T47D (cell line): ENCODE measurements around the gene MTRFR.
"Not testable (repeated sequence)": the region's sequence is repeated elsewhere in the genome, so short reads cannot be mapped to it uniquely, and the experiment has no call there.

Experiments used
- DNase-seq, 2 experiments: peaks; one replicate each; pipeline versions ENCODE4 v3.0.0 to v3.0.0-alpha.2; 2011 to 2012; ENCODE audit warnings: low read depth in 1 of 2, low spot score in 1 of 2
- JUND ChIP-seq: IDR thresholded peaks from 2 replicates; pipeline ENCODE4 v1.6.1; 2012; ENCODE audit warnings: low read depth
- in situ Hi-C: cut with HindIII; loops from 2 replicates; pipeline ENCODE4 v1.10.0; 2016; ENCODE audit warnings: low sequenced_read_pairs, low pct_unique_long_range_greater_than_20kb

The MTRFR gene

DNA sequence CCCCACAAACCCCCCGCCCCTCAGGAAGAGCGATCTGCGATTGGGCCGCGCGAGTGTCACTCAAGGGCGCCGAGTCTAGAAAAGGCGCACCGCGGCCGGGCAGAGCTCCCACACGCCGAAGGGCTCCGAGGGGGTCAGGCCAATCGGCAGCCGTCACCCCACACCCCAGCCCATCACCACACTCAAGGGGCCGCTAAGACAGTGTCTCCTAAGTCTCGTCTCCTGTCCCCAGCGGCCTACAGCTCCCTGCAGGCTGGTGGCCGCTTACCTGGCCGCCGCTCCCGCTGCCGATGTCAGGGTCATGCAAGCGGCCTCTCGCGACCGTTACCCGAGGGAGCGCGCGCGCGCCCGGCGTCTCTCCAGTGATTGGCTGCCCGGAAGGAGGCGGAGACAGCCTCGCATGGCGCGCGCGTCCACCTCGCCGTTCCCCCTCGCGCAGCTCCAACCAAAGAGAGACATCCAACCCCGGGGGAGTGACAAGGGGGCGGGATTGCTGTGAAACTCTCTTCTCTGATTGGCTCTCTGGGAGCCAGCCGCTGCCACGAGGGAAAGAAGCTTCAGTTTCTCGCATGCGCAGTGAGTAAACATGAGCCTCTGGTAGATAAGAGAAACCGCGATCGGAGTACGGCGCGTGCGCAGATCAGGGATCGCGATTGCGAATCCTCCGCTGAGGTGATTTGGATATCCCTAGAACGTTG is at the start of gene MTRFR, which contains the start of gene MPHOSPH9:
TSS of gene MTRFR (plus strand) at position 630 of the 698 bp plus-strand sequence. CDS start 20,239 bp downstream, outside the sequence.
TSS of gene MPHOSPH9 (minus strand) at position 335 of the 698 bp plus-strand sequence. CDS start 2,777 bp downstream, outside the sequence.
- in situ Hi-C loops, result no loop called here
- no peak for TF ChIP-seq JUND
- DNase-seq, result peak; percentile 97 to 100

DNA sequence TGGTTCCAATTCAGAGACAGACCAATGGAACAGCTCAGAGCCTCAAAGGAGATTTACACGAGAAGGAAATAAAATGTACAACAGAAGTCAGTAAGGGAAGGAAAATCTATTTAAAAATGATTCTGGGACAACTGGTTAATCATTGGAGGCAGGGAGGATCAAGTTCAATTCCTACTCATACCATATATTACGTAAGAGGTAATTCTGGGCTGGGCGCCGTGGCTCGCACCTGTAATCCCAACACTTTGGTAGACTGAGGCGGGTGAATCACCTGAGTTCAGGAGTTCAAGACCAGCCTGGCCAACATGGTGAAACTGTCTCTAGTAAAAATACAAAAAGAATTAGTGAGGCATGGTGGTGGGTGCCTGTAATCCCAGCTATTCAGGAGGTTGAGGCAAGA is 45.6 kb upstream of the MTRFR start:
- TF ChIP-seq JUND, result no peak
- DNase-seq, result no peak
- in situ Hi-C loops, result no loop called here

DNA sequence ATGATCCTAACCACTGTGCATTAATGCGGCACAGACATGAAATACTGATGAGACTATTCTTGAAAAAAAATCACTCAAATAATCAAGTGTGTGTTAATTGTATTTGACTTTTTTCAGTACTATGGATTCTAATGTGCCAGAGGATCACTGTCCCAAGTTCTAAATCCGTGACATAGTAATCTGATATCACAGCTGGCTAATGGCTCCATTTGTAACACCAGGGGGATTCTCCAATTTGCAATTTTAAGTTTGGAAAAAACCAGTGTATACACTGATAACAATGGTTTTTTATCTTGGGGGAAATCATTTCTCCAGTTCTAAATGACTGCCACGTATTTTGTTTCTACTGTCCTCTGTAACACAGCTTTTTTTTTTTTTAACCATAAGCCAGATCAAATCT is 33.3 kb upstream of the MTRFR start:
- DNase-seq, result no peak
- TF ChIP-seq JUND, result no peak
- in situ Hi-C loops, result no loop called here

DNA sequence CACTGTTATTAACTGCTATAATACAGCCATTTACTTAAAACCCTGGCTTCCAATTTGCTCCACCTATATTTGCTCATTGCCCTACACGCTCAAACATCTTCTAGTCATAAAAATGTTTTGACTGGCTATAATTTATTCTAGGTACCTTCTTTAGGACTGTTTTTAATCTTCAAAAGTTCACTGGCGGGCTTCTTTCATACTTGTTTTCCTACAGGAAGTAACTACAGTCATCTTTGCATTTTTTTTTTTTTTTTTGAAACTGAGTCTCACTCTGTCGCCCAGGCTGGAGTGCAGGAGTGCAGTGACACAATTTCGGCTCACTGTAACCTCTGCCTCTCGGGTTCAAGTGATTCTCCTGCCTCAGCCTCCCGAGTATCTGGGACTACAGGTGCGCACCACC is 32.8 kb upstream of the MTRFR start:
- no peak for DNase-seq
- in situ Hi-C loops, result no loop called here
- TF ChIP-seq JUND, result no peak

DNA sequence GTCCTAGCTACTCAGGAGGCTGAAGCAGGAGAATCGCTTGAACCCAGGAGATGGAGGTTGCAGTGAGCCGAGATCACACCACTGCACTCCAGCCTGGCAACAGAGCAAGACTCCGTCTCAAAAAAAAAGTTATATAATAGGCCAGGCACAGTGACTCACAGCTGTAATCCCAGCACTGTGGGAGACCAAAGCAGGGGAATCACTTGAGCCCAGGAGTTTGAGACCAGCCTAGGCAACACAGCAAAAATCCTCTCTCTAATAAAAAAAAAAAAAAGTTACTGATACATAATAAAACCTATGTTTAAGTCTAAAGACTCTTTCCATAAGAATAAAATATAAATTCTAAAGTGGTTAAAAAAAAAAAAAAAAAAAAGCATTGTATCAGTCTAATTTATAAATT is 26.4 kb upstream of the MTRFR start:
- in situ Hi-C loops, DNase-seq: not testable (repeated sequence)

DNA sequence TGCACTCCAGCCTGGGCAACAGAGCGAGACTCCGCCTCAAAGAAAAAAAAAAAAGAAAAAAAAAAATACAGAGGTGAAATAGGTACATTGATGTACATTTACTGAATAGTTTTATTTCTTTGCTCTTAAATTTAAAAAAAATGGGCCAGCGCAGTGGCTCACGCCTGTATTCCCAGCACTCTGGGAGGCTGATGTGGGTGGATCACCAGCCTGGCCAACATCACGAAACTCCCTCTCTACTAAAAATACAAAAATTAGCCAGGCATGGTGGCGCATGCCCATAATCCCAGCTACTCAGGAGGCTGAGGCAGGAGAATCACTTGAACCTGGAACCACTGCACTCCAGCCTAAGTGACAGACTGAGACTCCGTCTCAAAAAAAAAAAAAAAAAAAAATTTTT is 25.4 kb upstream of the MTRFR start:
- in situ Hi-C loops, DNase-seq: not testable (repeated sequence)

DNA sequence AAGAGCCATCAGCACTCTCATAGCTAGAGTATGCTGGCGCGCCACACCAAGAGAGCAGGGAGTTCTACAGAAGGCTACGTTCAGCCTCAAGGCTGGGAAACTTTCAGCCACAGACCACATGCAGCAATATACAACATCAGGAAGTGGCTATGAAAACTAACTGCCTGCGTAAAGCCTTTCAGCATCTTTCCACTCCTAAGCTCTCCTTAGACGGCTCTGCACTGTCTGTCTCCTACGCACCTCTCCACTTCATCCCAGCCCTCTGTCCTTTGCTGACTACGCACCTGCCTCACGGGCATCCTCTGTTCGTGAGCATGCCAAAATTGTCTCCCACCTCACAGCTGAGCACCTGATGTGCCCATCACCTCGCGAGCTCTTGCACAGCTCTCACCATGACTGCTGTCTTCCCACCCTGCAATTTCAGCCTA is 10.0 kb upstream of the MTRFR start:
- no peak for TF ChIP-seq JUND
- in situ Hi-C loops, result no loop called here
- no peak for DNase-seq

DNA sequence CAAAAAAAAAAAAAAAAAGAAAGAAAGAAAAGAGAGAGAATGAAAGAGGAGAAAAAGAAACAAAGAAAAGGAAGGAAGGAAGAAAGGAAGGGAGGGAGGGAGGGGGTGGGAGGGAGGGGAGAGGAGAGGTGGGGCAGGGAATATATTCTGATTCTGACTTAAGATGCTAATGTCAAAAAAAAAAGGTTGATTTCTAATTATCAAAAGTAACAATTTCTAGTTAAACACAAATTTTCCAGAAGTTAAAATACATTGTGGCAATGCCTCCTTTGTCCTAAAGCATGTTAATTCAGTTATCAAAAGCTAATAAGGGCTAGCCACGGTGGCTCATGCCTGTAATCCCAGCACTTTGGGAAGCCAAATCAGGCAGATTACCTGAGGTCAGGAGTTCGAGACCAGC is 7.8 kb upstream of the MTRFR start:
- in situ Hi-C loops, result no loop called here
- DNase-seq, result no peak
- no peak for TF ChIP-seq JUND

DNA sequence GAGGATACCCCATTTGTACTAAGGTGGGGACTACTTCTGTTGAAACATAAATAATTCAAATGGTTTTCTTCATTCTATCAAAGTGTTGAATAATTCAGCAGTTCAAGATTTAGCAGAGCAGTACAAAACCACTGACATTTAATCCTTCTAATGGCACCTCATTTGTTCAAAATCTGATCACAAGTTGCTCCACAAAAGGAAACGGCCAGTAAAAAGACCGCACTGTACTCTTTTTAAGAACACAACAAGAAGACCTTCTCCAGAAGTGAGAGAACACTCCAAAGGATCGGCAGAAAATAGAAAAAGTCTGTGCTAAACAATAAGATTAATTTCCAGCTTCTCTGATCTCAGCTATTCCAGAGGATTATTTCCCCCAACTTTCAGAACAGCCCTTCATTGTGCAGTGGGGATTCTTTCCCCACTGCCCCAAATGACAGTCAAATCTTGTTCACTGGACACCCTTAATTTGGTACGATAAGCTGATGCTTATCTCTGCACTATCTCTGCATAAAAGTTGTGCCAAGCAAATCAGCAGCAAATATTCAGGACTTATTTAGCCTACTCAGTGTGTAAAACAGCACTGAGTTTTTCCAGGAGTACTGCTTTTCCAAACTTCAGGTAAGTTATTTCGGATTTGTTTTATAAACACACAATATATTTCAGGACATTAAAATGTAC is 5.5 kb upstream of the MTRFR start:
- in situ Hi-C loops, result no loop called here
- DNase-seq, result no peak
- no peak for TF ChIP-seq JUND

DNA sequence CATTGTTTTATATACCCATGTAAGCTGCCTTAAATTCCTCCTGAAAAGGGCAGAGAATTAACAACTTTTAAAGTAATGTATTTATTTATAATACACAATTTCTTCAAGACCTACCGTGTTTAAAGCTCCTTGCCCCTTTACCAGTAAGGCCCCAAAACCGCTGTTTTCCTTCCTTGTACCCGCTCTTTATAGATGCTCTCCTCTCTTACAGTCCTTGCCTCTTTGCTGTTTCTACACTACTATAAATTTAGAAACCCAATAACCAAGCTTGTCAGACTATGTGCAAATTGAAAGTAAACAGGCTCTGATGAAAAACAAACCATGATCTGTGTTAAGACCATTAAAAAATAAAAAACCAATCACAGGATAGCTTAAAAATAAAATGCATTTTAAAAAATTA is 4.2 kb upstream of the MTRFR start:
- in situ Hi-C loops, result no loop called here
- TF ChIP-seq JUND, result no peak
- DNase-seq, result no peak

DNA sequence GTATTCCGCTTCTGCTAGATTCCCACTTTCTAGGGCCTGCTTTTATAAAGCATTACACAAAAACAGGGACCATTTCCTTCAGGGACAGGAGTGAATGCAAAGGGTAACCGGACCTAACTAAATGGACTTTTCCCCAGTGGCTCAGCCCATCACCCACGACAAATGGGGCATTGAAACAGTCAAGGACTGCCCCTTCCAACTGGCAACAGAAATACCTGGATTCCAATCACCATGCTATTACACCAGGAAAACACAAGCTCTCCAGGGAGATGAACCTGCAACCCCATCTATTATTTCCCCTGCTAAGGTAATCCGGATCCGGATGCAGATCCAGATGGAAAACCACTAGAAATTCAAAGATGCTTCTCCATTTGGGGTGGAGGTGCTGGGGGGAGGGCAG is 1.3 kb upstream of the MTRFR start:
- TF ChIP-seq JUND, result no peak
- in situ Hi-C loops, result no loop called here
- DNase-seq, result peak in 1 of 2 experiments; percentile 24

DNA sequence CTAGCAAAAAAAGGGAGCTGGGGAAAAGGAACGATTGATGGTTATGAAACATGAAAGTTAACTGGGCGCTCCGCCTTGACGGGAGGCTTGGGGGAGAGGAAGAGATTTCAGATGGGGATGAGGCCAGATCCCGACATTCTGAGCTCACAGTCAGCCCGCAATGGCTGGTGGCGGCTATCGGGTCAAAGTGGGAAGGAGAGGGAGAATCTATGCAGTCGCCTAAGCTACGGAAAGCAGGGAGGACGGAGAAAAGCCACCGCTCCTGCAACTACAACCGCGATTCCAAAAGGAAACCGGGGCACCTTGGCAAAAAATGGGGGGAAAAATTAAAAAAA is 797 bp upstream of the MTRFR start:
- no peak for TF ChIP-seq JUND
- in situ Hi-C loops, result no loop called here
- DNase-seq, result no peak

DNA sequence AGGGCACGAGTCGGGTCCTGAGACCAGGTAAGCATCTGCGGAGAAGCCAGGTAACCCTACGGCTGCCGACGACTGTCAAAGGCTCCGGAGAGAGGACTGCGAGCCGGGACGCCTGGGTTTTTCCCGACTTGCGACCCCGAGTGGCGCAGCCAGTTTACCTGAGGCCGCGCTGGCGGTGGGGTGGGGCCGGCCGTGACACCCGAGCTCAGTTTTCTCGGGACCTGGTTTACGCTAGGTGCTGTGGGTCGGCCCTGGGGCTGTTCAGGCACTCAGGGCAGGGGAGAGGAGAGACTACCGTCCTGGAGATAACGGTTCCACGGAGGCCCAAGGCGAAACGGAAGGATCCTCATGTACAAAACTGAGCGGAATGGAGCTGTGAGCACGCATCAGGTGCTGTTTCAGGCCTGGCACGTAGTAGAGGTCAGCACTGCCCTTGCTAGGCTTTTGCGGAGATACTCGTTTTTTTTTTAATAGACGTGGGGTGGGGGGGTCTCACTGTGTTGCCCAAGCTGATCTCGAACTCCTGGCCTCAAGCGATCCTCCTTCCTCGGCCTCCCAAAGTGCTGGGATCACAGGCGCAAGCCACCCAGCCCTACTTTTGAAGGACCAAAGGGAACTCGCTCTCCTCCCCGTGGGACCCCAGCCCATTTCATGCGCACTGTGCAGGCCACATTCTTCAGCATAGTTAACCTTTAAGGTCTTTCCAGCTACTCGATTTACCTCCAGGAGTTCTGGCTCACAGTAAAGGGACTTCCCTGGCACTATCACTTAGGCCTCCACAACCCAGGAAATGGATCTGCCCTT is 471 bp downstream of the MTRFR start:
- no peak for DNase-seq
- in situ Hi-C loops, result no loop called here
- TF ChIP-seq JUND, result no peak
